ENCODE measurements around the gene SALL1. TPM values are rescaled to one million over a fixed set of nuclear protein-coding genes. Genes with fewer than 3 reads are reported as not detected.

SALL1 gene
- polyA plus RNA-seq, 1 donor from 2014 or later: not detected

DNA sequence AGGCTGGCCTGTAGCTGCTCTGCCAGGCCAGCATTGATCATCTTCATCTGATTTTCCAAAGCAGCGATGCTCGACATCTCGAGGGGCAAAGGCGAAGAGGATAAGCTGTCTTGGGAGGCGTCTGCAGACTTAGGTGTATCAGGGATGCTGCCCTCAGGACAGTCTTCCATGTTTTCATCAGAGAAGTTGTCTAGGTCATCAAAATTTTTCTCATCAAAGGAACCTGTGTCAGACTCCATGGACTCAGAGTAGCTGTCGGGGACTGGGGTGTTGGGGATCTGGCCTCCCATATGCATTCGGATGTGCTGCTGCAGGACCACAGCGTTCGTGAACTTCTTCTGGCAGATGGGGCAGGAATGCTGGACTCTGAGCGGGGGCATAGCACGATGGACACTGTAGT is 11.5 kb downstream of the SALL1 start:
- H3K9me3 Mint-ChIP-seq: peaks cover 2 to 10% (median 9%) of the 10 kb centered on the region in 3 donors
- H3K27me3 Mint-ChIP-seq: peaks cover 6% of the 10 kb centered on the region
- H3K4me1 Mint-ChIP-seq: no peaks in the 10 kb centered on the region
- no peak overlapping the region for H3K4me3 Mint-ChIP-seq
- H3K36me3 Mint-ChIP-seq: no peaks in the 10 kb centered on the region
- H3K27ac Mint-ChIP-seq: peak overlapping the region in 1 of 3 donors; percentile 64

DNA sequence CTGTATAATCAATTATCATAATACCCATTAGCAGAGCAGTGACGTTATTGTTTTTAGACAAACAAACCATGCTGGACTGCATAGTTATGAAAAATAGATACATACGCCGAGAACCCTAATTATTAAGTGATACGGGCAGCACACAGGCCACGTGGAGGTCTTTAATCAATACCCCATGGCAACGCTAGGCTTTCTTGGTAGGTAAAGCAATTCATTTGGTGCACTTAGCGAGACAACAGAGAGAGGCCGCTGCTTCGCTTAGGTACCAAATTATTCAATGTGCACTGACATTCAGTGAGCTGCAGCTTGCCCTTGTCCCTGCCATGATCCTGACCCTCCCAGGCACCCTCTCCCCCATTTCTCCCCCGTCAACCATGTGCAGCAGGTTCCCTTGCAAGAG is 12.9 kb downstream of the SALL1 start:
- peaks cover 0 to 1% (median 0%) of the 10 kb centered on the region in 3 donors for H3K4me1 Mint-ChIP-seq
- peaks cover 10% of the 10 kb centered on the region for H3K27me3 Mint-ChIP-seq
- peaks cover 3 to 10% (median 9%) of the 10 kb centered on the region in 3 donors for H3K9me3 Mint-ChIP-seq
- H3K27ac Mint-ChIP-seq: no peak overlapping the region
- peak overlapping the region in 1 of 4 donors; percentile 24 for H3K4me3 Mint-ChIP-seq
- no peaks in the 10 kb centered on the region for H3K36me3 Mint-ChIP-seq

DNA sequence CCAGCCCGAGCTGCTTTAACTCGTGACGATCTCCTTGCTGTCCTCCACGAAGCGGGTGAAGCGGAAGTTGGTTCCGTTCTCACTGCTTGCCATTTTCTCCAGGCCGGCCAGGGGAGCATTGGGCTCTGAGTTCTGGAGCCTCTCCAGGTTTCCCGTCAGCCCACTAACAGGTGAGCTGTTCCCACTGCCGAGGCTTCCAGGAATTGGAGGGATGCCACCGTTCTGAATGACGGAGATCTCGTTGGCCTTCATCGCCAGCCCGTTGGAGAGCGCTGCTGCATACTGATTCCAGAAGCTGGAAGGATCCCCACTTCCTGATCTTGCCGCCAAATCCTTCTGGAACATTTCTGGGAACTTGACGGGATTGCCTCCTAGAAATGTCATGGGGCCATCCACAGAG is 14.0 kb downstream of the SALL1 start:
- peaks cover 10% of the 10 kb centered on the region for H3K27me3 Mint-ChIP-seq
- no peak overlapping the region for H3K27ac Mint-ChIP-seq
- no peaks in the 10 kb centered on the region for H3K36me3 Mint-ChIP-seq
- peaks cover 3 to 10% (median 7%) of the 10 kb centered on the region in 3 donors for H3K9me3 Mint-ChIP-seq
- H3K4me3 Mint-ChIP-seq: no peak overlapping the region
- H3K4me1 Mint-ChIP-seq: peaks cover 0 to 1% (median 0%) of the 10 kb centered on the region in 3 donors

DNA sequence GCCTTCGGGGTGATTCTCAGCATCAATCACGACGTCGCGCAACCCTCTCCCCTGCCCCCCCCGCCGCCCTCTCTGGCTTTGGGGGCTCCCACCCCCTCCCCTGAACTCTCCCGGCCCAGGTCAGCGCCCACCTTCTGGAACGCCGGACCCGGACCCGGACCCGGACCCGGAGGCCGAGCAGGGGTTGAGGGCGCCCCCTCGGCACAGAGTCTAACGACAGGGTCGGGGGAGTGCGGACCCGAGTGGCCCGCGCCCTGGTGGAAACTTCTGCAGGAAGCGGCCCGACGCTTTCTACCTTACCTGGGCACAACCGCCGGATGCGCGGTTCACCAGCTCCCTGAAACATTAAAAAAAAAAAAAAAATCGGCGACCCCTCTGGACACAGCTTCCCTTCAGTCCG is 16.2 kb downstream of the SALL1 start:
- Mint-ChIP-seq H3K9me3 (peaks cover 3 to 10% (median 4%) of the 10 kb centered on the region in 3 donors), H3K4me1 (peaks cover 0 to 1% (median 0%) of the 10 kb centered on the region in 3 donors), H3K27ac (peak overlapping the region in 1 of 3 donors; percentile 10), H3K4me3 (no peak overlapping the region), H3K27me3 (peaks cover 7% of the 10 kb centered on the region), H3K36me3 (no peaks in the 10 kb centered on the region)

DNA sequence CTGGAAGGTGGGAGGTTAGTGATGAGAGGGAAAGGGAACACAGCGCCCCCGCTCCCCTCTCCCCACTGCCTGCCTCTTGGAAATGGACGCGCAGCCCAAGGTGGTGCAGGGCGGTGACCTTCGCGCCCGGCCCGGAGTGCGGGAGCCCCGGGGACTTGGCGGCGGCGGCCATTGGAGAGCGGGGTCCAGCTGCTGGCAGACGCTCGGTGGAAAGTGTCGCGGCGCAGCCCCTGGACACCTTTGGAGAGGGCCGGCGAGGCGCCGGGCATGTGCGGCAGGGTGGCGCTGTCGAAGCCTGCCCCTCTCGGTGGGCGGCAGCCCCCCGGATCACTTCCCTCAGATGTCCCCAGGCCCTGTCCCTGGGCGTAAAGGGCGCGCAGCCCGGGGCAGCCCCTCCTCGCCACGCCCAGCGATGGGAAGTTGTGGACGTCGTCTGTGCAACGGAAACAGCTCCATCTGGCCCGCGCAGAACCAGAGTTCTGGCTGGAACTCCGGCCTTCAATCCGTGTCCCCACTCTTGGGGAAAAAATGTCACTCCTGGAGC is 16.7 kb downstream of the SALL1 start:
- H3K27me3 Mint-ChIP-seq: peaks cover 7% of the 10 kb centered on the region
- H3K27ac Mint-ChIP-seq: no peak overlapping the region
- peaks cover 3 to 10% (median 4%) of the 10 kb centered on the region in 3 donors for H3K9me3 Mint-ChIP-seq
- H3K4me1 Mint-ChIP-seq: peaks cover 0 to 1% (median 0%) of the 10 kb centered on the region in 3 donors
- H3K36me3 Mint-ChIP-seq: no peaks in the 10 kb centered on the region
- no peak overlapping the region for H3K4me3 Mint-ChIP-seq

DNA sequence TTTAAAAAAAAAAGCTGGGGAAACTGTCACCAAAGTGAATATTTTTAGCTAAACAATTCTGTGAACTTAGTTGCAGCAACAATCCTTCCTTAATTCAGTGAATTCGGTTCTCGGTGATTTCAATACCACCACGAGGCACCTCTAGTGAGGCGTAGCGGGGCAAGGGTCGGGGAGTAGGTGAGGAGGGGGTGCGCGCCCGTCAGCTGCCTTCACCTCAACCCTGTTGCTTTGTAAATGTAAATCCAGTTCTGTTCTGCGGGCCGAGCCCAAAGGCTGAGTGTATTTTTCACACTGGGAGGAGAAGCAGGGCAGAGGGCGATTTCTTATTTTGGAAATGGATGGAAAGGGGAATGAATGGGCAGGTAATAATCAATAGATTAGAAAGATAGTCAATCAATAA is 17.4 kb downstream of the SALL1 start:
- Mint-ChIP-seq H3K4me1 (peaks cover 0 to 1% (median 0%) of the 10 kb centered on the region in 3 donors), H3K27ac (no peak overlapping the region), H3K36me3 (no peaks in the 10 kb centered on the region)

DNA sequence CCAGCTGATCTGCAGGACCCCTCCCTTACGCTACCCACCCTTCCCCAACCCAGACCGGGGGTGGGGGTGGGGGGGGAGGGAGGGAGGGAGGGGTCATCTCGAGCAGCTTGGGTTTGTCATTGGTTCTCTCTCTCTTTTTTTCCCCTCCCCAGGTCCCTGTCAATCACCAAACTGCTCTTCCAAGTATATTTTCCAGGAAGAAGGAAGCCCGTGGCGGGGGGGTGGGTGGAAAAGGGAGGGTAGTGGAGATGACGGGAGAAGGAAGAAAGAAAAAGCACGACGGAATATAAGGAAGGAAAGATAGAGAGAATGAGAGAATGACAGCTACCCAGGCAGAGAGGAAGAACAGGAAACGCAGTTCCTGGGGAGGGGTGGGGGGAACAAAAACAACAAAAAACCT is 17.9 kb downstream of the SALL1 start:
- Mint-ChIP-seq H3K9me3 (peaks cover 0 to 3% (median 2%) of the 10 kb centered on the region in 3 donors), H3K36me3 (no peaks in the 10 kb centered on the region), H3K4me3 (no peak overlapping the region), H3K4me1 (peaks cover 0 to 1% (median 0%) of the 10 kb centered on the region in 3 donors), H3K27me3 (peaks cover 7% of the 10 kb centered on the region), H3K27ac (no peak overlapping the region)

More for the DNA sequence above, 17.4 kb downstream of the SALL1 start:
- Mint-ChIP-seq H3K27me3 (peaks cover 7% of the 10 kb centered on the region), H3K9me3 (peaks cover 3 to 6% (median 3%) of the 10 kb centered on the region in 3 donors), H3K4me3 (no peak overlapping the region)

DNA sequence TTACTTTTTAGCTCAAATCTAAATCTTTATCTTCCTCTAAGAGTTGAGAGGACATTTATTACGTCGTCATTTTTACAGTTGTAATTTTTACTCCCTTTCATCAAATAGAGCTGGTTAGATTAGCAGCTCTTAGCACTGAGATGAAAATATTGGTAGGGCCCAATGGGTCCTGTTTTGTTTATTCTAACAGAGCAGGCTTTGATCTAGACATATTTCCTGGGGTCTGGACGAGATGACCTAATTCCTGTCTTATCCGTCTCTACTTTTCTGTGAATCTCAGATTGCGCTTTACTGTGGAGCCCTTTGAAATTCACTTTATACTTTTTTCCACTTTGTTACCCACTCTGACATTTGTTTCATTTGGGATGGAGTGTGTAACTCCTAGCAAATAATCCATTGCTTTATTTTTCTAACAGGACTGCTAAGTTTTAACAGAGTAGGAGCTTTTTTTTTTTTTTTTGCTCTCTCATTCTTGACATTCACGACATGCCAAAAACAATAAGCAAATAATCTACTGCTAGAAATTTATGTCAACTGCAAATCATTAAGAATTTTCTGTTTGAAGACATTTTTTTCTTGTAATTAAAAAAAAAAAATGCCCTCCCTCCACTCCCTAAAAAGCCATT is 18.5 kb downstream of the SALL1 start:
- Mint-ChIP-seq H3K4me1 (peaks cover 0 to 1% (median 0%) of the 10 kb centered on the region in 3 donors), H3K36me3 (no peaks in the 10 kb centered on the region), H3K27ac (no peak overlapping the region), H3K9me3 (peaks cover 0 to 3% (median 2%) of the 10 kb centered on the region in 3 donors), H3K4me3 (no peak overlapping the region), H3K27me3 (peaks cover 7% of the 10 kb centered on the region)

DNA sequence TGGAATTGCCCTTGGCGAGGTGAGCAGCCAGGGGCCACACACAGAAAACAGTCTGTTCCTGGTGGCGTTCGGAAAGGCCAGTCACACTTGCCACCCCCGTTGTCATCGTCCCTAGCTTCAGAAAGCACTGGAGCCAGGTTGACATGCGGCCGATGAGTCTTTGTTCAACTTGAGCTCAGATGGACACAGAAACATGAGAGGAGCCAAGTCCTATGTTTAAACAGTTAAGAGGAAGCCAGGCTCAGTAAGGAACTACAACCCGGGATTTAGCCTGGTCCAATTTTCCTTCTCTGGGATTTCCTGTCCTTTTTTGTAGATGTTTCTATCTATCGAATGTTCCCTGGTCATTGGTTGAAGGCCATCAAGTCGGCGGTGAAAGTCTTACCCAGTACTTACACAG is 19.5 kb downstream of the SALL1 start:
- H3K4me3 Mint-ChIP-seq: no peak overlapping the region
- H3K36me3 Mint-ChIP-seq: no peaks in the 10 kb centered on the region
- H3K27me3 Mint-ChIP-seq: peaks cover 7% of the 10 kb centered on the region
- peaks cover 0 to 1% (median 0%) of the 10 kb centered on the region in 3 donors for H3K4me1 Mint-ChIP-seq
- H3K9me3 Mint-ChIP-seq: peaks cover 0 to 2% (median 0%) of the 10 kb centered on the region in 3 donors
- no peak overlapping the region for H3K27ac Mint-ChIP-seq

DNA sequence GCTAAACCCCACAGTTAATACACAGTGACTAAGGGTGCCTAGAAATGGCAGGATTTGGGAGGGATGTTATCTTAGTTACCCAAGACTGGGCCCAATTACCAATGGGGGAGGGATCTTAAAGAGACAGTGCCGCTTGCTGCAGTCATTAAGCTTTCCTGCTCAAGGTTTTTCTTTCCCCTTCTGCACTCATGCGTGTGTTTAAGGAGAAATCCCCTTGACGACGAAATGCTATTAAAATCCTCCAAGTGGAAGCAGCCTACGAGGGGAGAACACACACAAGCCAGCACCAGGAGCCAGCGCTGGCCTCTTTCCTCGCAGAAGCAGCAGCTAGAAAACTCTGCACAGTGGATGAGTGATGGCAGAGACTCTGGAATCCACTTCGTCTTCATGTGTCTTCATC is 22.0 kb downstream of the SALL1 start:
- Mint-ChIP-seq H3K27ac (no peak overlapping the region), H3K27me3 (peaks cover 3% of the 10 kb centered on the region), H3K36me3 (no peaks in the 10 kb centered on the region), H3K4me3 (no peak overlapping the region), H3K4me1 (peaks cover 0 to 1% (median 0%) of the 10 kb centered on the region in 3 donors), H3K9me3 (peaks cover 0 to 2% (median 0%) of the 10 kb centered on the region in 3 donors)

DNA sequence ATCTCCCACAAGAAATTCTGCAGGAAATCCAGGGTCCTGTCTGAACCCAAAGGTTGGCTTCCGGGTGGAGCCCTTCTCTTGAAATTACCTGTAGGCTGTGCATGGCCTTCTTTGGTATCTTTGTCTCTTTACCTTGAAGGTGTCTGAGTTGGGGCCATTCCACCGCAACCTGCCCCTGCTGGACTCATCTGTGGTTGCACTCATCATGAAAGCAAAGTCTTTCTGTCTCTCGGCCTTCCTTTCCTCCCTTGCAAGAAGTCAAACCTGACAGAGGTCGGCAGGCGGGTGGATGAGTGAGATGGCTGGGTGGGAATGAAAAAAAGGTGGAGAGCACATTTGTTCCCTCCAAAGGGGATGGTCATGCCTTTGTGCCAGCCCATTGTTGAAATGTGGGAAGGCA is 25.1 kb downstream of the SALL1 start:
- Mint-ChIP-seq H3K9me3 (peaks cover 0 to 4% (median 0%) of the 10 kb centered on the region in 3 donors), H3K4me3 (no peak overlapping the region), H3K36me3 (no peaks in the 10 kb centered on the region), H3K4me1 (no peaks in the 10 kb centered on the region), H3K27ac (no peak overlapping the region), H3K27me3 (peaks cover 2% of the 10 kb centered on the region)

DNA sequence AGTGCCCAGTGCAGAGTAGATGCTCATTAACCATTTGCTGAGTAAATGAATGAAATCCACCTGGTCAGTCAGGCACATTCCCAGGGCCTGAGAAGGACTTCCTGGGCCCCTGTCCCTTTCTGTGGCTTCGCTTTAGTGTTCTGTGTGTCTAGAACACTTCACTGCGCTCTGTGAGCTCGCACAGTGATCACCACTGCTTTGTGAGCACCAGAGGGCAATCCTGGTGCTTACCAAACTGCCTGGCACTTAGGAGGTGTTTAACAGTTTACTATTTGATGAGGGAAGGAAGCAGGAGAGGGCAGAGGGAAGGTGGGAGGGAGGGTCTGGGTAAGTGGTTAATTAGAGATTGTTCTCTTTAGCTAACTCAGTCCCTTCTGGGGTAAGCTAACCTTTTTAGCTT is 26.2 kb downstream of the SALL1 start:
- Mint-ChIP-seq H3K27ac (no peak overlapping the region), H3K27me3 (peaks cover 5% of the 10 kb centered on the region), H3K4me3 (no peak overlapping the region), H3K36me3 (no peaks in the 10 kb centered on the region), H3K9me3 (peaks cover 0 to 4% (median 1%) of the 10 kb centered on the region in 3 donors), H3K4me1 (no peaks in the 10 kb centered on the region)

DNA sequence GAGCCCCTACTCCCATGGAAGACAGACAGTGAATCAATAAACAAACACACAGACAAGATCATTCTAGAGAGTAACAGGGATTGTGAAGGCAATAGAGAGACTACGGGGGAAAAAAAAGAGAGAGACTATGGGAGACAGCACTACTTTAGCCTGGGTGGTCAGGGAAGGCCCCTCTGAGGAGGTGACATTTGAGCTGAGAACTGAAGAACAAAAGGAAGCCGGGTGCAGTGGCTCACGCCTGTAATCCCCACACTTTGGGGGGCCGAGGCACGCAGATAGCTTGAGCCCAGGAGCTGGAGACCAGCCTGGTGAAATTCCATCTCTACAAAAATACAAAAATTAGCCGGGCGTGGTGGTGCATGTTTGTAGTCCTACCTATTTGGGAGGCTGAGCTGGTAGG is 29.2 kb downstream of the SALL1 start:
- H3K4me3 Mint-ChIP-seq: no peak overlapping the region
- peaks cover 6% of the 10 kb centered on the region for H3K27me3 Mint-ChIP-seq
- H3K36me3 Mint-ChIP-seq: no peaks in the 10 kb centered on the region
- no peak overlapping the region for H3K27ac Mint-ChIP-seq
- peaks cover 3 to 8% (median 4%) of the 10 kb centered on the region in 3 donors for H3K9me3 Mint-ChIP-seq
- H3K4me1 Mint-ChIP-seq: no peaks in the 10 kb centered on the region

DNA sequence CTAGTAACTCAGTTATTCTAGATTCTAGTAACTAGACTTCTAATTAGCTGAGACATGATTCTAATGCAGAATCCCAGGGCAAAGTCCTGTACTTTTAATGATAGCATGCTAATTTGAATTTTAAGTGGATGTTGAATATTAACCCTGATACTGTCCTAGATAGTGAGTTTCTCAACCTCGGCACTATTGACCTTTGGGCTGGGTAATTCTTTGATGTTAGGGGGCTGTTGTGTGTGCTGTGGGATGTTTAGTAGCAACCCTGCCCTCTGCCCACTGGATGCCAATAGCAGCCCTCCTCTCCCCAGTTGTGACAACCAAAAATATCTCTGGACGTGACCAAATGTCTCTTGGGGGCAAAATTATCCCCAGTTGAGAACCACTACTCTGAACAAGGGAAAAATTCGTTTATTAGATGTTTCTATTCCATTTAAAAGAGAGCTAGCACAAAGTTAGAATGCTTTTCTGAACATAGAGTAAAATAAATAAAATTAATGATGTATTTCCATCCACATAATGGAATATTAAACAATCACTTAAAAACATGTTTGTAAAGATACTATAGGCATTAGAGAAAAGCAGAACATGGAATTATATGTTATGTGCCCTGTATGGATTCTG is 30.2 kb downstream of the SALL1 start:
- H3K36me3 Mint-ChIP-seq: no peaks in the 10 kb centered on the region
- H3K4me1 Mint-ChIP-seq: no peaks in the 10 kb centered on the region
- H3K4me3 Mint-ChIP-seq: no peak overlapping the region
- peaks cover 9% of the 10 kb centered on the region for H3K27me3 Mint-ChIP-seq
- peaks cover 3 to 8% (median 4%) of the 10 kb centered on the region in 3 donors for H3K9me3 Mint-ChIP-seq
- H3K27ac Mint-ChIP-seq: no peak overlapping the region

DNA sequence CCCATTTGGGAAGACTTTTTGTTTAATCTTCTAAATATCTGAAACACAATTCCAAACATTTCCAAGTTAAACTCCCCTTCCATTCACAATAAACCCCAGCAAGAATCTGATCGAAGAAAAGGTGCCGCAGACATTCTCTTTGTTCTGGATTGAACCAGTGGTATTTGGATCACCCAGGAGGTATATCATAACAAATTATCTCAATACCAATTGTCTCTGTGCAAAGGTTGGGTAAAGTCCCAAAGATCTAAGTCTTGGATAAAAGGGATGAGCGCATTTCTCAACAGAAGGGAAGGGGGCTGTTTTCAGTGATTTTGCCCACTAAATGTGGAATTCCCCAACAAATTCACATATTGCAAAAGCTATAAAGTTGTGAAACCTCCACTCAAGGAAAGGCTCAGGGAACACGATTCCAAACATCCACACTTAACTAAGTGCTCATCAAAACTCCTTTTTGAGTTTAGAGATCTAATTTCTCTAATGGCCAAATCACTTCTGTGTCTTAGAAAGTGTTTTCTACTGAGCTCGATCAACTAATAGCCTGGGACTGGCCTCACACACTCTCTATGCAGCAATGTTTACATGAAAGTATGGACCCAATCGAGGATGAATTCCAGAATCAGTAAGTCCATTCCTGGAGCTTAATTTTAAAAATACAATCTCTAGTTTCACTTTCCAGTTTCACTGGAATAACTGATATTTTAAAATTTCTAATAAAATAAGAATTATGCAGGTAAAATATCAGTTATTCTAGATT is 30.9 kb downstream of the SALL1 start:
- no peaks in the 10 kb centered on the region for H3K36me3 Mint-ChIP-seq
- peaks cover 3 to 8% (median 4%) of the 10 kb centered on the region in 3 donors for H3K9me3 Mint-ChIP-seq
- H3K4me3 Mint-ChIP-seq: no peak overlapping the region
- peaks cover 14% of the 10 kb centered on the region for H3K27me3 Mint-ChIP-seq
- no peak overlapping the region for H3K27ac Mint-ChIP-seq
- no peaks in the 10 kb centered on the region for H3K4me1 Mint-ChIP-seq
